GM10266 (cell line): Measurements from ENCODE around the gene MASP1.

ENCODE experiments used
- DNase-seq: peaks from one replicate; pipeline ENCODE4 v3.0.0; 2012; ENCODE audit errors: extremely low spot score
- TF ChIP-seq, protein P1 (sequence below): IDR thresholded peaks from 2 replicates; pipeline ENCODE4 v1.5.1; 2012; ENCODE audit warnings: mild to moderate bottlenecking, low read depth; ENCODE audit not compliant: control insufficient read depth, insufficient read depth; ENCODE audit errors: missing control alignments

MASP1 gene, protein sequence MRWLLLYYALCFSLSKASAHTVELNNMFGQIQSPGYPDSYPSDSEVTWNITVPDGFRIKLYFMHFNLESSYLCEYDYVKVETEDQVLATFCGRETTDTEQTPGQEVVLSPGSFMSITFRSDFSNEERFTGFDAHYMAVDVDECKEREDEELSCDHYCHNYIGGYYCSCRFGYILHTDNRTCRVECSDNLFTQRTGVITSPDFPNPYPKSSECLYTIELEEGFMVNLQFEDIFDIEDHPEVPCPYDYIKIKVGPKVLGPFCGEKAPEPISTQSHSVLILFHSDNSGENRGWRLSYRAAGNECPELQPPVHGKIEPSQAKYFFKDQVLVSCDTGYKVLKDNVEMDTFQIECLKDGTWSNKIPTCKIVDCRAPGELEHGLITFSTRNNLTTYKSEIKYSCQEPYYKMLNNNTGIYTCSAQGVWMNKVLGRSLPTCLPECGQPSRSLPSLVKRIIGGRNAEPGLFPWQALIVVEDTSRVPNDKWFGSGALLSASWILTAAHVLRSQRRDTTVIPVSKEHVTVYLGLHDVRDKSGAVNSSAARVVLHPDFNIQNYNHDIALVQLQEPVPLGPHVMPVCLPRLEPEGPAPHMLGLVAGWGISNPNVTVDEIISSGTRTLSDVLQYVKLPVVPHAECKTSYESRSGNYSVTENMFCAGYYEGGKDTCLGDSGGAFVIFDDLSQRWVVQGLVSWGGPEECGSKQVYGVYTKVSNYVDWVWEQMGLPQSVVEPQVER

GRCh38 chr3:187291512-187292132, at the start of gene MASP1:
Gene MASP1 (minus strand): TSS chr3:187291737. CDS start chr3:187291632, 105 bp downstream.
- DNase-seq: no peak
- TF ChIP-seq, protein P1, sequence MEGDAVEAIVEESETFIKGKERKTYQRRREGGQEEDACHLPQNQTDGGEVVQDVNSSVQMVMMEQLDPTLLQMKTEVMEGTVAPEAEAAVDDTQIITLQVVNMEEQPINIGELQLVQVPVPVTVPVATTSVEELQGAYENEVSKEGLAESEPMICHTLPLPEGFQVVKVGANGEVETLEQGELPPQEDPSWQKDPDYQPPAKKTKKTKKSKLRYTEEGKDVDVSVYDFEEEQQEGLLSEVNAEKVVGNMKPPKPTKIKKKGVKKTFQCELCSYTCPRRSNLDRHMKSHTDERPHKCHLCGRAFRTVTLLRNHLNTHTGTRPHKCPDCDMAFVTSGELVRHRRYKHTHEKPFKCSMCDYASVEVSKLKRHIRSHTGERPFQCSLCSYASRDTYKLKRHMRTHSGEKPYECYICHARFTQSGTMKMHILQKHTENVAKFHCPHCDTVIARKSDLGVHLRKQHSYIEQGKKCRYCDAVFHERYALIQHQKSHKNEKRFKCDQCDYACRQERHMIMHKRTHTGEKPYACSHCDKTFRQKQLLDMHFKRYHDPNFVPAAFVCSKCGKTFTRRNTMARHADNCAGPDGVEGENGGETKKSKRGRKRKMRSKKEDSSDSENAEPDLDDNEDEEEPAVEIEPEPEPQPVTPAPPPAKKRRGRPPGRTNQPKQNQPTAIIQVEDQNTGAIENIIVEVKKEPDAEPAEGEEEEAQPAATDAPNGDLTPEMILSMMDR: no peak

DNA sequence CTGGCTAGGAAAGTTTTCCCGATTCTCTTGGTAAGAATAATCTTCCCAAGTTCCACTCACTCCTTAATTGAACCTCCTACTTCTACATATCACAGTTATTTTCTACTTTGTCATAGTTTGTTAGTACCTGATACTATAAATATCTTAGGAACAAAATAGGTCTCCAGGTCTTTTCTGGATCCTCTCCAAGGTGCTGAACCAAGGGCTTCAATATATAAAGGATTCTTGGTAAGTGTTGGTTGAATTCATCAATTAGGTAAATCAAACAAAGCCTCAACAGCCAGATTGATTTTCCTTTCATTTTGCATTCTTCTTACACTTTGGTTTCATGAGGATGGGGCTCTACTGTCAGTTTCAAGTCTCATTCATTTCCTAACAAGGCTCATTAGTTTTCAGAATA, 49.0 kb upstream of the MASP1 start:
- TF ChIP-seq, protein P1: no peak
- DNase-seq: no peak

GRCh38 chr3:187336322-187336721, 44.8 kb upstream of the MASP1 start:
- no peak for DNase-seq
- TF ChIP-seq, protein P1: no peak

- DNase-seq: no peak
- TF ChIP-seq, protein P1: no peak
These were observed 43.4 kb upstream of the MASP1 start for GRCh38 chr3:187334904-187335303.

- no peak for DNase-seq
- TF ChIP-seq, protein P1: no peak
These were observed 37.2 kb upstream of the MASP1 start for GRCh38 chr3:187328691-187329090.

GRCh38 chr3:187327845-187328244, 36.3 kb upstream of the MASP1 start:
- no peak for DNase-seq
- TF ChIP-seq, protein P1: no peak
